GM21576 (cell line): ENCODE measurements around the gene PARD3.

Experiments
- ATAC-seq: cut with Tn5 transposase; IDR thresholded peaks from one replicate; pipeline ENCODE4 v1.9.1; 2021; ENCODE audit warnings: mild to moderate bottlenecking, moderate library complexity; ENCODE audit not compliant: unreplicated experiment

Gene PARD3

GRCh38 chr10:34629084-34629483 lies 186.0 kb downstream of the PARD3 start:
- ATAC-seq: no peak

- ATAC-seq: no peak
Measured at GRCh38 chr10:34628174-34628796, 186.8 kb downstream of the PARD3 start.

GRCh38 chr10:34627741-34628140 lies 187.4 kb downstream of the PARD3 start:
- ATAC-seq: no peak

GRCh38 chr10:34627331-34627730 lies 187.8 kb downstream of the PARD3 start:
- ATAC-seq: no peak

GRCh38 chr10:34626158-34626880 lies 188.8 kb downstream of the PARD3 start:
- no peak for ATAC-seq

- ATAC-seq: no peak
Measured at GRCh38 chr10:34624323-34625153, 190.6 kb downstream of the PARD3 start.

- no peak for ATAC-seq
Measured at GRCh38 chr10:34622945-34623344, 192.2 kb downstream of the PARD3 start.

GRCh38 chr10:34618611-34619010 lies 196.5 kb downstream of the PARD3 start:
- no peak for ATAC-seq

GRCh38 chr10:34615770-34616169 lies 199.3 kb downstream of the PARD3 start:
- no peak for ATAC-seq

GRCh38 chr10:34613491-34613890 lies 201.6 kb downstream of the PARD3 start:
- no peak for ATAC-seq

GRCh38 chr10:34612938-34613337 lies 202.2 kb downstream of the PARD3 start:
- no peak for ATAC-seq

- no peak for ATAC-seq
Measured at GRCh38 chr10:34612446-34612845, 202.7 kb downstream of the PARD3 start.

GRCh38 chr10:34609287-34609940 lies 205.7 kb downstream of the PARD3 start:
- ATAC-seq: no peak

GRCh38 chr10:34607894-34608293 lies 207.2 kb downstream of the PARD3 start:
- ATAC-seq: no peak

- no peak for ATAC-seq
Measured at GRCh38 chr10:34606890-34607289, 208.2 kb downstream of the PARD3 start.

GRCh38 chr10:34602478-34602877 lies 212.6 kb downstream of the PARD3 start:
- no peak for ATAC-seq

GRCh38 chr10:34601691-34602090 lies 213.4 kb downstream of the PARD3 start:
- ATAC-seq: no peak

GRCh38 chr10:34599026-34599795 lies 215.9 kb downstream of the PARD3 start:
- ATAC-seq: no peak

- ATAC-seq: no peak
Measured at GRCh38 chr10:34596351-34596750, 218.7 kb downstream of the PARD3 start.

- no peak for ATAC-seq
Measured at GRCh38 chr10:34593930-34594329, 221.2 kb downstream of the PARD3 start.
